Activated CD4-positive, alpha-beta T cell treated with anti-CD3 and anti-CD28 coated beads, Interleukin-2, amount 50 U/mL, for 24 hours (primary cell): ENCODE results near the gene ACOXL.

Experiments used
- DNase-seq, 2 donors: peaks; one replicate each; pipeline ENCODE4 v3.0.0-alpha.2; 2020; ENCODE audit warnings: low read depth in 1 of 2, low spot score in 1 of 2

ACOXL gene

GRCh38 chr2:110751642-110752041, 19.3 kb downstream of the ACOXL start:
- DNase-seq = no peak

- DNase-seq = no peak
These were observed 20.5 kb downstream of the ACOXL start for GRCh38 chr2:110752871-110753270.

- no peak for DNase-seq
These were observed 23.2 kb downstream of the ACOXL start for GRCh38 chr2:110755491-110756078.

- DNase-seq = no peak
These were observed 27.0 kb downstream of the ACOXL start for GRCh38 chr2:110759411-110759810.

- no peak for DNase-seq
These were observed 32.6 kb downstream of the ACOXL start for GRCh38 chr2:110764931-110765330.

- DNase-seq = no peak
These were observed 33.9 kb downstream of the ACOXL start for GRCh38 chr2:110766291-110766690.

GRCh38 chr2:110768591-110768990, 36.2 kb downstream of the ACOXL start:
- no peak for DNase-seq

GRCh38 chr2:110770404-110770958, 38.1 kb downstream of the ACOXL start:
- no peak for DNase-seq

- no peak for DNase-seq
These were observed 38.6 kb downstream of the ACOXL start for GRCh38 chr2:110770959-110771431.

GRCh38 chr2:110771547-110772382, 39.4 kb downstream of the ACOXL start:
- no peak for DNase-seq

GRCh38 chr2:110772383-110772755, 40.0 kb downstream of the ACOXL start:
- no peak for DNase-seq

- no peak for DNase-seq
These were observed 41.1 kb downstream of the ACOXL start for GRCh38 chr2:110773401-110773921.

GRCh38 chr2:110774701-110775100, 42.3 kb downstream of the ACOXL start:
- no peak for DNase-seq

GRCh38 chr2:110777531-110778311, 45.3 kb downstream of the ACOXL start:
- no peak for DNase-seq

- DNase-seq = no peak
These were observed 48.1 kb downstream of the ACOXL start for GRCh38 chr2:110780461-110780860.

- DNase-seq = no peak
These were observed 51.0 kb downstream of the ACOXL start for GRCh38 chr2:110783196-110783873.

GRCh38 chr2:110784047-110784631, 51.8 kb downstream of the ACOXL start:
- DNase-seq = no peak

GRCh38 chr2:110785439-110785838, 53.1 kb downstream of the ACOXL start:
- DNase-seq = no peak

GRCh38 chr2:110788976-110789375, 56.6 kb downstream of the ACOXL start:
- no peak for DNase-seq

- no peak for DNase-seq
These were observed 57.3 kb downstream of the ACOXL start for GRCh38 chr2:110789706-110790105.
